ENCODE data around the gene NRXN3.

The NRXN3 gene

DNA sequence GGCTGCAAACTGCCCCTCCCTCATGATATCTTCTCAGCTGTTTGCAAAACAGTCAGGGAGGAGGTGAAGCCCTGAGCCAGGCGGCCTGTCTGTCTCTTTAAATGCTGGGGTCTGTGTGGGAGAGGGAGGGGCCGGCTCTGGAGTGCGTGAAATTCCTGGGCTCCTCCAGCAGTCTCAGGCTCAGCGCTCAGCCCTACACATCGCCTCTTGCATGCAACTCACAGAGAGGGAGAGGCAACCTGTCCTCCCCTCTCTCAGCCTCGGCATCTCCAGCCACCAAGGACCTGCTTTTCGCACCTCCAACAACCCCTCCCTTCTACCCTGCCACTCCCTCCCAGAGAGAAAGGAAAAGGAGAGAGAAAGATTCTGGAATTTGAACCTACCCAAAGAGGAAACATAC lies at the start of gene NRXN3:
Gene NRXN3, plus strand, starts transcription at position 171 of the 400 bp plus-strand sequence. CDS start 72,721 bp downstream, outside the sequence.
- H3K4me3 ChIP-seq (ENCODE audit: low read length): no peak within 1 kb of the TSS
- DNase-seq (ENCODE audit: low read depth): no peak
- TF ChIP-seq, protein P1, sequence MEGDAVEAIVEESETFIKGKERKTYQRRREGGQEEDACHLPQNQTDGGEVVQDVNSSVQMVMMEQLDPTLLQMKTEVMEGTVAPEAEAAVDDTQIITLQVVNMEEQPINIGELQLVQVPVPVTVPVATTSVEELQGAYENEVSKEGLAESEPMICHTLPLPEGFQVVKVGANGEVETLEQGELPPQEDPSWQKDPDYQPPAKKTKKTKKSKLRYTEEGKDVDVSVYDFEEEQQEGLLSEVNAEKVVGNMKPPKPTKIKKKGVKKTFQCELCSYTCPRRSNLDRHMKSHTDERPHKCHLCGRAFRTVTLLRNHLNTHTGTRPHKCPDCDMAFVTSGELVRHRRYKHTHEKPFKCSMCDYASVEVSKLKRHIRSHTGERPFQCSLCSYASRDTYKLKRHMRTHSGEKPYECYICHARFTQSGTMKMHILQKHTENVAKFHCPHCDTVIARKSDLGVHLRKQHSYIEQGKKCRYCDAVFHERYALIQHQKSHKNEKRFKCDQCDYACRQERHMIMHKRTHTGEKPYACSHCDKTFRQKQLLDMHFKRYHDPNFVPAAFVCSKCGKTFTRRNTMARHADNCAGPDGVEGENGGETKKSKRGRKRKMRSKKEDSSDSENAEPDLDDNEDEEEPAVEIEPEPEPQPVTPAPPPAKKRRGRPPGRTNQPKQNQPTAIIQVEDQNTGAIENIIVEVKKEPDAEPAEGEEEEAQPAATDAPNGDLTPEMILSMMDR (conservative IDR thresholded peaks at IDR 0.05; ENCODE audit: low read depth, low read length): no peak

DNA sequence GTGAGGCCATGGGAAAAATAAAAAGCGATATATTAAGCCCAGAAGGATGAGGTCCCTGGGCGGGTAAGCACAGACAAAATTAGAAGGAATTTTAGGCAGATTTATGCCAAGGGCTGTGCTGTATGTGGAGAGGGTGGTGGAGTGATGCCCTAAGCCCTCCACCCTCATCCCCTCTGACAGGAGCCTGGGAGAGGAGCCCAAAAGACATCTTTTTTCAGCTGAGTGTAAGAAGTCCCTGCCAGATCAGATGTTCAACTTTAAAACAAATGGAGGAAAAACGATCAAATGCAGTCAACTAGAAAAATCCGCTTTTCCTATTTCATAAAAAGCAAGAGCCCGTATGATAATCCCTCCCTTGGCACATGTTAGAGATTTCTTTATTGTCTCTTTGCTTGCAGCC lies 47.7 kb upstream of the NRXN3 start:
- no peak for DNase-seq (ENCODE audit: low read depth)

DNA sequence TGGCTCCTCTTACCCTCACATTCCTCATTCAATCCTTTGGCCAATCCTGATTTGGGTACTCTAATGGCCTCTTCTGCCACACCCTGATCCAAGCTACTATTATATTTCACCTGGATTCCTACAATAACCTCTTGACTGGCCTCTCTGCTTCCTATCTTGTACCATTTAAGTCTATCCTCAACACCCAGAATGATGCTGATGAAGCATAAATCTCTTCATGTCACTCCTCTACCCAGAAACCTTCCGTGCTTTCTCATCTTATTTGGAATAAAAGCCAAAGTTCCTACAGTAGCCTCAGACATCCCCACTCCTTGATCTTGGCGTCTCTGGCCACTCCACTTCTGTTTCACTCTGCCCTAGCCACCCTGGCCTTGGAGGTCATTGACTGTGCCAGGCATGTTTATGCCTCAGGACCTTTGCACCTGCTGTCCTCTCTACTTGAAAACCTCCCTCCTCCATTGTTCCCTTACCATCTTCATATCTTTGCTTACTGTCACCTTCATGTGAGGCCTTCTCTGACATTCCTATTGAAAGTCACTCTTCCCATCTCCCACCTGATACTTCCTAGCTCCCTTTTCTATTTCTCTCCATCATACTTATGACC lies 46.4 kb upstream of the NRXN3 start:
- TF ChIP-seq, protein P1 (conservative IDR thresholded peaks at IDR 0.05; ENCODE audit: low read depth, low read length): no peak
- no peak for DNase-seq (ENCODE audit: low read depth)
- H3K4me3 ChIP-seq (ENCODE audit: low read length): no peak overlapping the region

More for the DNA sequence above, 47.7 kb upstream of the NRXN3 start:
- TF ChIP-seq, protein P1 (conservative IDR thresholded peaks at IDR 0.05; ENCODE audit: low read depth, low read length): no peak
- no peak overlapping the region for H3K4me3 ChIP-seq (ENCODE audit: low read length)

DNA sequence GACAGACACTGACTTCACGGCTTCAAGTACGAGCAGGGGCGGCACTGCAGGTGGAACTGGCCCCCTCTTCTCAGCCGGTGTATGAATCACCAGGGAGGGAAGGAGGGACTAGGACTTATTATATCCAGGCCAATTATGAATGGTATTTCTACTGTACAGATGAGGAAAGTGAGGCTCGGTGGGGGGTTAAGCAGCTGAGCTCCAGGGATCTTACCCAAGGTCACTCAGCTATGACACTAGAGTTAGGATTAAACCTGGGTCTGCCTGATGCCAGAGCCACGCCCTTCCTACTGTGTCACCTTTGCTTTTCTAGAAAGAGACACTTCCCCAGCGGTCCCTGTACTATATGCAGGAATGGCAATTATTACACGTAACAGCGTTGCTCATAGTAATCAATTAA lies 42.2 kb upstream of the NRXN3 start:
- no peak for DNase-seq (ENCODE audit: low read depth)
- TF ChIP-seq, protein P1 (conservative IDR thresholded peaks at IDR 0.05; ENCODE audit: low read depth, low read length): no peak
- no peak overlapping the region for H3K4me3 ChIP-seq (ENCODE audit: low read length)

DNA sequence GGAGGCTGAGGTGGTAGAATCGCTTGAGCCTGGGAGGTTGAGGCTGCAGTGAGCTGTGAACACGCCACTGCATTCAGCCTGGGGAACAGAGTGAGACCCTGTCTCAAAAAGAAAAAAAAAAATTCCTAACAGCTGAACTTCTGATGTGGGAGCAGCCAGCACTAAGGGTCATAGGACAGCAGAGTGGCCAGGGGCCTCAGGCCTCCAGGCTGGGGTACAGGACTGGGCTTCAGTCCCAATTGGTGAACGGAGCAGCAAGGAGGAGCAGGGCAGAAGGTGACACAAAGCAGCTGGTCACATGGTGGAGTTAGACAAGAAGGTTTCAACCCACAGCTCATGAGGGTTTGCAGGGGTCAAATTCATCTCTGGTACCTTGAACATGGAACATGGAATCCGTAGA lies 40.8 kb upstream of the NRXN3 start:
- TF ChIP-seq, protein P1 (conservative IDR thresholded peaks at IDR 0.05; ENCODE audit: low read depth, low read length): no peak
- DNase-seq (ENCODE audit: low read depth): no peak
- H3K4me3 ChIP-seq (ENCODE audit: low read length): no peak overlapping the region

DNA sequence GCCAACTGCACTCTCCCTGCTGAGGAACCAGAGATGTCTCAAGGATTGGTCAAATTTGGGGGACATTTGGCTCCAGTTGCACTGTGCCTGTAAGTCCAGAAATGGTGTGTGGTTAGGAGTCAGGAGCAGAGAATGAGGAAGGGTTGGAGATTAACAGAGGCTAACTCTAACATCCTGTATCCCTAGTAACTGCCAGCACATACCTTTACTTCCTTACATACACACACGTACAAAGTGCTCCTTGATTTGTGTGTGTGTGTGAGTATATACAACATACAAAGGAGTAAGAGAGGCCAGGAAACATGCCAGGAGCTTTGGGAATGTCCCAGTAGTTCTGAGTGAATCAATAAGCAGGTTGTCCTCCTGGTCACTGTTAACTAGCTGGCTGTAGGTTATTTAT lies 39.8 kb upstream of the NRXN3 start:
- TF ChIP-seq, protein P1 (conservative IDR thresholded peaks at IDR 0.05; ENCODE audit: low read depth, low read length): no peak
- H3K4me3 ChIP-seq (ENCODE audit: low read length): no peak overlapping the region
- DNase-seq (ENCODE audit: low read depth): no peak

DNA sequence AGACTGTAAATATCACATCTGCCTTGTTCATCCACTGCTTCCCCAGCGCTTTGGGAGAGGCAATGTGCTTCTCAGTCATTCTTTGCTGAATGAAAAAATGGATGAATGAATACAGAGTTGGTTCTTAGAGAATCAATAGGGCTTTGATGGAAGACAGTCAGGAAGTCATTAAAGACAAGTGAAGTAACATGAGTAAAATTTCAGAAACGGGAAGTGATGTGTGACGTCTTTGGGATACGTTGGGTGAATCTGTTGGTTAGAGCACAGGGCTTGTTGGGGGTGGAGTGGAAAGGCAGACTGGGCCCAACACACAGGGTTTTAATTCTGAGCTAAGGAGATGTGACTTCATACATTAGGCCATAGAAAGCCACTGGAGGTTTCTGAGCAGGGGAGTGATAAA lies 39.0 kb upstream of the NRXN3 start:
- no peak overlapping the region for H3K4me3 ChIP-seq (ENCODE audit: low read length)
- DNase-seq (ENCODE audit: low read depth): no peak
- TF ChIP-seq, protein P1 (conservative IDR thresholded peaks at IDR 0.05; ENCODE audit: low read depth, low read length): no peak
